SK-N-MC (cell line): ENCODE results near the gene TMEM134.
"Not testable (repeated sequence)": the region's sequence is repeated elsewhere in the genome, so short reads cannot be mapped to it uniquely, and the experiment has no call there.

Source experiments
- DNase-seq: peaks from one replicate; pipeline ENCODE4 v3.0.0-alpha.2; 2011; ENCODE audit warnings: low read depth, low spot score
- H3K27ac ChIP-seq: fragments of 200-600 bp; sonication (generic); 2 replicates; pipeline ENCODE4 v1.5.1; 2016; ENCODE audit warnings: mixed run types
- H3K36me3 ChIP-seq: fragments of 200-600 bp; sonication (generic); 2 replicates; pipeline ENCODE4 v1.6.1; 2017; ENCODE audit warnings: antibody characterized with exemption, low read length, mixed read lengths; ENCODE audit not compliant: insufficient read depth
- H3K4me3 ChIP-seq: fragments of 200-600 bp; sonication (generic); 2 replicates; pipeline ENCODE4 v1.5.1; 2016
- H3K9ac ChIP-seq: fragments of 200-600 bp; sonication (generic); 2 replicates; pipeline ENCODE4 v1.8.0; 2017; ENCODE audit warnings: mixed run types, mixed read lengths; ENCODE audit not compliant: insufficient read length
- H3K9me3 ChIP-seq: fragments of 200-600 bp; sonication (generic); 2 replicates; pipeline ENCODE4 v1.6.1; 2017; ENCODE audit warnings: low read depth, mild to moderate bottlenecking, antibody characterized with exemption, low read length, moderate library complexity, mixed read lengths
- EZH2 ChIP-seq: fragments of 200-600 bp; sonication (generic); IDR thresholded peaks from one replicate; pipeline ENCODE4 v1.6.1; 2017; ENCODE audit warnings: antibody characterized with exemption
- FOXP2 ChIP-seq: optimal IDR thresholded peaks from 2 replicates; pipeline ENCODE3; 2011; ENCODE audit warnings: mild to moderate bottlenecking, moderate library complexity; ENCODE audit not compliant: insufficient read depth; ENCODE audit errors: extremely low read length, control extremely low read depth
- POLR2AphosphoS5 ChIP-seq: IDR thresholded peaks from 2 replicates; pipeline ENCODE4 v1.6.1; 2012; ENCODE audit warnings: mild to moderate bottlenecking, low read depth, low read length, borderline replicate concordance

TMEM134 gene

DNA sequence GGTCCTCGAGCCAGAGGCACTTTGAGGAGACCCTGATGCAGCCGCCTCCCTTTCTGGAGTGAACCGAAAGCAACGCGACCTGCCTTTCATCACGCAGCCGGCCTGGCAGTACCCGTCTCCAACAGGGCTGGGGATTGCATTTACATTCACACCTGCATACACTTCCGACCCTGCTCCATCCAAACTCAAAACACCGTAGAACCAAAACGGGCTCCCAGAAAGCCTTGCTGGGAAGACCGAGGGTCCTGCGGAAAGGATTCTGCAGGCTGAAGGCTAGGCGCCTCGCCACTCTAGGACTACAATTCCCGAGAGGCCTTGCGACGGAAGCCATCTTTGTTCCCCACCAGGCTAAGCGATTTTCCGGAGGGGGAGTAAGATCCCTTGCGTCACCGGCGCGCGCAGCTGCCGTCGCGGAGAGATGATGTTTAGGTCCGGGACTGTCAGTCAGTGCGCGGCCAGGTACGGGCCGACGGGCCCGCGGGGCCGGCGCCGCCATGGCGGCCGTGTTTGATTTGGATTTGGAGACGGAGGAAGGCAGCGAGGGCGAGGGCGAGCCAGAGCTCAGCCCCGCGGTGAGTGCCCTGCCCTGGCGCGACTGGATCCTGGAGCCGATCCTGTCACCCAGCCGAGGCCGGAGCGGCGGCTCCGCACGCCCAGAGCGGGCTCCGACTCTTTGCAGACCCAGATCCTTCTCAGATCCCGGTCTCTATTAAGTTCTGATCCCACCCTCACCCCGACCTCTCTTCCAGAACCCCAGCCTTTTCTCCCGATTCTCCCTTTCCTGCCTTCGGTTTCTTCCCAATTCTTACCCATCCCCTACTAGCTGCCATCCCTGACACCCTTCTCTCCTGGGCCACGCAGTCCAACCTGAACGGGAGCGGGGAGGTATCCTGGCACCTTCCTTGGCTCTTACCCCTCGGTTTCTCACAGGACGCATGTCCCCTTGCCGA, 40.7 kb downstream of the TMEM134 start, which contains the start of gene RPS6KB2:
TSS of gene RPS6KB2 (plus strand) at position 443 of the 950 bp plus-strand sequence. CDS start at position 495, 52 bp downstream.
- Histone ChIP-seq H3K4me3 (peak within 1 kb of the TSS; percentile 88), H3K27ac (peak within 1 kb of the TSS; percentile 43; the same call in 1 of the 2 replicates), H3K36me3 (peaks cover 15% of the 10 kb centered on the region; the same call in 1 of the 2 replicates), H3K9me3 (no peaks in the 10 kb centered on the region), H3K9ac (peak within 1 kb of the TSS; percentile 88)
- TF ChIP-seq POLR2AphosphoS5, result peak; percentile 89
- no peak for TF ChIP-seq FOXP2
- no peak for TF ChIP-seq EZH2
- peak; percentile 81 for DNase-seq

- H3K36me3 ChIP-seq, H3K9me3 ChIP-seq, H3K27ac ChIP-seq: not testable (repeated sequence)
Observed at GRCh38 chr11:67427364-67427859, 41.6 kb downstream of the TMEM134 start.

GRCh38 chr11:67423891-67424613, 45.0 kb downstream of the TMEM134 start:
- H3K9ac ChIP-seq, result no peak overlapping the region
- H3K27ac ChIP-seq, result no peak overlapping the region

More at GRCh38 chr11:67427364-67427859, 41.6 kb downstream of the TMEM134 start:
- H3K9ac ChIP-seq, DNase-seq, H3K4me3 ChIP-seq: not testable (repeated sequence)

GRCh38 chr11:67423466-67423865, 45.6 kb downstream of the TMEM134 start:
- H3K9me3 ChIP-seq, result no peaks in the 10 kb centered on the region
- no peak overlapping the region for H3K27ac ChIP-seq
- H3K9ac ChIP-seq, result no peak overlapping the region
- no peak for DNase-seq
- H3K36me3 ChIP-seq, result no peaks in the 10 kb centered on the region
- TF ChIP-seq FOXP2, result no peak
- TF ChIP-seq EZH2, result no peak
- TF ChIP-seq POLR2AphosphoS5, result no peak
- H3K4me3 ChIP-seq, result no peak overlapping the region

More at GRCh38 chr11:67423891-67424613, 45.0 kb downstream of the TMEM134 start:
- H3K9me3 ChIP-seq, result no peaks in the 10 kb centered on the region
- no peak for DNase-seq
- TF ChIP-seq FOXP2 (no peak), EZH2 (no peak), POLR2AphosphoS5 (no peak)
- H3K4me3 ChIP-seq, result no peak overlapping the region
- H3K36me3 ChIP-seq, result no peaks in the 10 kb centered on the region

DNA sequence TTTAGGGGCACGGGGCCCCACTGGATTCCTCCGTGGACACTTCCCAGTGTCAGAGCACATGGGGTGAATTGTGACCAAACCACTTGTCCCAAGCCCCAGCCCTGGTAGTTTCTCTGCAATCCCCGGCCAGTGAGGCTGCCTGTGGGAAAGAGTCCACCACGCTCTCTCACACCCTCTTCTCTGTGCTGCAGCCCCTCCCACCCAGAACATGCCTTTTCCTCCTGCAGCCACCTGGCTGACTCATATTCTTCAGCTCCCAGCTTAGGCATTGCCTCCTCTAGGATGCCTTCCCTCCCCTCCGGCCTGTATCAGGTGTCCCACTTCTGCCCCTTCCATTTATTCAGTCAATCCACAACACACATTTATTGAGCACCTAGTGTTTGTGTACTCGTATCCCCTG, 46.2 kb downstream of the TMEM134 start:
- H3K36me3 ChIP-seq, result no peaks in the 10 kb centered on the region
- no peak overlapping the region for H3K4me3 ChIP-seq
- no peak for DNase-seq
- H3K27ac ChIP-seq, result no peak overlapping the region
- H3K9me3 ChIP-seq, result no peaks in the 10 kb centered on the region
- TF ChIP-seq FOXP2 (no peak), POLR2AphosphoS5 (no peak), EZH2 (no peak)
- H3K9ac ChIP-seq, result no peak overlapping the region

- Histone ChIP-seq H3K27ac (no peak overlapping the region), H3K36me3 (no peaks in the 10 kb centered on the region), H3K9me3 (no peaks in the 10 kb centered on the region), H3K4me3 (peak overlapping the region; percentile 42), H3K9ac (no peak overlapping the region)
- no peak for TF ChIP-seq FOXP2
- TF ChIP-seq EZH2, result no peak
- DNase-seq, result no peak
Observed at GRCh38 chr11:67421430-67422031, 47.5 kb downstream of the TMEM134 start.

DNA sequence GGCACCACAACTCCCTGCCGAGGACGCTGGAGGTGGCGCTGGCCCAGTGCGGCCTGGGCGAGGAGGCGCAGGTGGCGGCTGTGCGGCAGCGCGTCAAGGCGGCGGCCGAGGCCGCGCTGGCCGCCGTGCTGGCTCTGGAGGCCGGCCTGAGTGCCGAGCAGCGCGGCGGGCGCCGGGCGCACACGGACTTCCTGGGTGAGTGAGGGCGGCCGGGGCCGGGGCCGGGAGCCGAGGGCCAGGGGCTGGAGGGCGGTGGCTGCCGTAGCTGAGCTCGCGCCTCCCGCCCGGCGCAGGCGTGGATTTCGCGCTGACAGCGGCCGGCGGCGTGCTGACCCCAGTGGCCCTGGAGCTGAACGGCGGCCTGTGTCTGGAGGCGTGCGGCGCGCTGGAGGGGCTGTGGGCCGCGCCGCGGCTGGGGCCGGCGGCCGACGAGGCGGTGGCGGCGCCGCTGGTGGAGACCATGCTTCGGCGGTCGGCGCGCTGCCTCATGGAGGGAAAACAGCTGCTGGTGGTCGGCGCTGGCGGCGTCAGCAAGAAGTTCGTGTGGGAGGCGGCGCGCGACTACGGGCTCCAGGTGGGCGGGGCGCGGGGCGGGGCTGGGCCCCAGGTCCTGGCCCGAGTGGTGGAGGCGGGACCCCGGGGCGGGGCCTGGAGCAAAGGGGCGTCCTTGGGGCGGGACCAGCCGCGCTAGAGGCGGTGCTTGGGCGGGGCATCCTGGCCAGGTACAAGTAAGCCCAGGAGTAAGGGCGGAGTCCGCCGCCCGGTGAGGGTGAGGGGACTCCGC, 48.2 kb downstream of the TMEM134 start:
- Histone ChIP-seq H3K27ac (peak overlapping the region; percentile 71; the same call in 1 of the 2 replicates), H3K9me3 (no peaks in the 10 kb centered on the region), H3K4me3 (peak overlapping the region; percentile 67), H3K9ac (peak overlapping the region; percentile 66), H3K36me3 (no peaks in the 10 kb centered on the region)
- peak; percentile 65; the same call in 1 of the 2 replicates for TF ChIP-seq POLR2AphosphoS5
- peak; percentile 81 for TF ChIP-seq FOXP2
- no peak for TF ChIP-seq EZH2
- DNase-seq, result peak; percentile 37
